Measurements from ENCODE around the gene SLC37A1. TPM values are rescaled to one million over a fixed set of nuclear protein-coding genes. Genes with fewer than 3 reads are reported as not detected.
A peak's percentile ranks its signal among the peaks of the same experiment; 100 is the strongest.

The SLC37A1 gene
- total and polyA plus RNA-seq, 2 donors from 2014 or later, result 3.4 to 21.8 TPM

DNA sequence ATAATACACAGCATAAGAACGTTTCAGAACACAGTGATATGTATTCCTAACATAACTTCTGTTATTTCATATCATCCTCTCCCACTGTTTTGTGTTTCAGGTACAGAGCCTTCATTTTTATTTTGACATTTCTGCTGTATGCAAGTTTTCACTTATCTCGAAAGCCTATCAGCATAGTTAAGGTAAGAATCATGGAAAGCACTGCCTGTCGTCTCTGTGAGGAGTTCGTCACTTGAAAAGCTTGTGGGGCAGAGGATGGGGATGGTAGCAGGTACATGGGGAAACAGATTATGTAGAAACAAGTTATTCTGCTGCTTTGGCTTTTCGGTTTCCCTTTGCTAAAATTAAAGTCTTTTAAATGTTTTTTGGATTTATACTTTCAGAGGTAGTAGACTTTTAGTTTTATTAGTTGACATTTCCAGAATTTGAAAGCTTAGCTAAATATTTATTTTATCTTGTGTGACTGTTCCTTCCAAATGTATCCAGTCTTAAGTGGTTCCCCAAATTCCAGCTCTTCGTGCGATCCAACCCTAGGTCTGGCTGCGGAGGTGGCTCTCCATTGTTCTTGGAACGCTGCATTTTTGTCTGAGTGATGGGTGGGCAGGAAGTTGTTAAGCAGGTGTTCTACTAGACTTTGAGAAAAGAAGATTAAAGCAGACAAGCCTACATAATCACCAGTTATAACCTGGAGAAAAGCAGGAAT lies 12.2 kb downstream of the SLC37A1 start:
- H3K4me1 ChIP-seq (ENCODE audit: control insufficient read depth in 2 of 3, insufficient read depth in 2 of 3, low read depth in 1 of 3, low read length in 3 of 3), result peaks cover 0 to 17% (median 15%) of the 10 kb centered on the region in 3 donors
- TF ChIP-seq, protein P1, sequence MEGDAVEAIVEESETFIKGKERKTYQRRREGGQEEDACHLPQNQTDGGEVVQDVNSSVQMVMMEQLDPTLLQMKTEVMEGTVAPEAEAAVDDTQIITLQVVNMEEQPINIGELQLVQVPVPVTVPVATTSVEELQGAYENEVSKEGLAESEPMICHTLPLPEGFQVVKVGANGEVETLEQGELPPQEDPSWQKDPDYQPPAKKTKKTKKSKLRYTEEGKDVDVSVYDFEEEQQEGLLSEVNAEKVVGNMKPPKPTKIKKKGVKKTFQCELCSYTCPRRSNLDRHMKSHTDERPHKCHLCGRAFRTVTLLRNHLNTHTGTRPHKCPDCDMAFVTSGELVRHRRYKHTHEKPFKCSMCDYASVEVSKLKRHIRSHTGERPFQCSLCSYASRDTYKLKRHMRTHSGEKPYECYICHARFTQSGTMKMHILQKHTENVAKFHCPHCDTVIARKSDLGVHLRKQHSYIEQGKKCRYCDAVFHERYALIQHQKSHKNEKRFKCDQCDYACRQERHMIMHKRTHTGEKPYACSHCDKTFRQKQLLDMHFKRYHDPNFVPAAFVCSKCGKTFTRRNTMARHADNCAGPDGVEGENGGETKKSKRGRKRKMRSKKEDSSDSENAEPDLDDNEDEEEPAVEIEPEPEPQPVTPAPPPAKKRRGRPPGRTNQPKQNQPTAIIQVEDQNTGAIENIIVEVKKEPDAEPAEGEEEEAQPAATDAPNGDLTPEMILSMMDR (IDR thresholded peaks at IDR 0.05; ENCODE audit: borderline replicate concordance, extremely low read depth, insufficient read depth), result no peak
- no peak overlapping the region for H3K4me3 ChIP-seq (ENCODE audit: low read length in 3 of 3)
- peak overlapping the region in 1 of 2 donors; percentile 13 for H3K27ac ChIP-seq (ENCODE audit: low read depth in 2 of 2, low read length in 2 of 2)
- peak in 1 of 5 donors; percentile 16 for DNase-seq
- no peak for FAIRE-seq
- intact Hi-C loops (cut with DNase I), result no loop called here
- no peaks in the 10 kb centered on the region for H3K27me3 ChIP-seq (ENCODE audit: control insufficient read depth, insufficient read depth, low read length)
- H3K36me3 ChIP-seq (ENCODE audit: control insufficient read depth in 2 of 3, insufficient read depth in 3 of 3, low read length in 3 of 3), result no peaks in the 10 kb centered on the region
- no peak overlapping the region for H3K9ac ChIP-seq (ENCODE audit: low read length in 3 of 3)
- H3K9me3 ChIP-seq (ENCODE audit: control insufficient read depth in 2 of 3, insufficient read depth in 1 of 3, low read length in 3 of 3), result no peaks in the 10 kb centered on the region

DNA sequence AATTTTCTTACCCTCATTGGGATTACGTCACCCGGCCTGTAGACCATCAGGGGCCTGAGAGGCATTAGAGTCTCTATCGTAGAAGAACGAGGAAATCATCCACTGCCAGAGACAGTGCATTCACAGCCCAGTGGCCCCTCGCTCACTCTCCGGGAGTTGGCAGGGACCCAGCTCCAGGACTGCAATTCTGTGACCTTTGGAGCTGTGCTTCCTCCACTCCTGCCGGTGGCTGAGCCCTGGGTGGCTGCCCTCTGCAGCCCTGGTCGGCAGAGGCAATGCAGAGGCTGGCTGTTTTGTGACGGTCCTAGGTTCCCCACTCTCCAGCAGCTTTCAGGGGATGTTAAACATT lies 12.7 kb downstream of the SLC37A1 start:
- intact Hi-C loops (cut with DNase I), result no loop called here
- H3K36me3 ChIP-seq (ENCODE audit: control insufficient read depth in 2 of 3, insufficient read depth in 3 of 3, low read length in 3 of 3), result no peaks in the 10 kb centered on the region
- H3K4me3 ChIP-seq (ENCODE audit: low read length in 3 of 3), result no peak overlapping the region
- peaks cover 0 to 17% (median 15%) of the 10 kb centered on the region in 3 donors for H3K4me1 ChIP-seq (ENCODE audit: control insufficient read depth in 2 of 3, insufficient read depth in 2 of 3, low read depth in 1 of 3, low read length in 3 of 3)
- TF ChIP-seq, protein P1 (IDR thresholded peaks at IDR 0.05; ENCODE audit: borderline replicate concordance, extremely low read depth, insufficient read depth), result no peak
- no peak overlapping the region for H3K9ac ChIP-seq (ENCODE audit: low read length in 3 of 3)
- H3K27ac ChIP-seq (ENCODE audit: low read depth in 2 of 2, low read length in 2 of 2), result peak overlapping the region in 1 of 2 donors; percentile 13
- H3K27me3 ChIP-seq (ENCODE audit: control insufficient read depth, insufficient read depth, low read length), result no peaks in the 10 kb centered on the region
- DNase-seq, result peak in 4 of 5 donors; percentile 44 to 77 (median 54)
- no peak for FAIRE-seq
- H3K9me3 ChIP-seq (ENCODE audit: control insufficient read depth in 2 of 3, insufficient read depth in 1 of 3, low read length in 3 of 3), result no peaks in the 10 kb centered on the region

DNA sequence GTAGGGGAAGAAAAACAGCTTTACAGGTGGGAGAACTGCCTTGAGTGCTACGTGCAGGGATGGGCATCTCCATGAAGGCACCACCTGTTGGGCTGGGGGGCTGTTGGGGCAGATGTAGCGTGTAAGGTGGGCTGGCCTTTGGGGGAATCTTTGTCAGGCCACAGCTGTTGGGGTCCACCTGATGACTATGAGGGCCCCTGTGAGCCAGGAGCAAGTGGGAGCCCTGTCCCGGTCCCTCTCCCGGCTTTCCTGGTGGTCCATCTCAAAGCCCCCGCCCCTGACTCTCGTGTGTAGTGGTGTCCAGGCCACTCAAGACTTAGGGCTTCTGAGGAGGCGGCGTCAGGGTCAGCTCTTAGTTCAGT lies 13.5 kb downstream of the SLC37A1 start:
- Histone ChIP-seq H3K27me3 (ENCODE audit: control insufficient read depth, insufficient read depth, low read length) (no peaks in the 10 kb centered on the region), H3K27ac (ENCODE audit: low read depth in 2 of 2, low read length in 2 of 2) (peak overlapping the region in 1 of 2 donors; percentile 78), H3K9ac (ENCODE audit: low read length in 3 of 3) (no peak overlapping the region), H3K9me3 (ENCODE audit: control insufficient read depth in 2 of 3, insufficient read depth in 1 of 3, low read length in 3 of 3) (no peaks in the 10 kb centered on the region), H3K4me1 (ENCODE audit: control insufficient read depth in 2 of 3, insufficient read depth in 2 of 3, low read depth in 1 of 3, low read length in 3 of 3) (peaks cover 0 to 17% (median 15%) of the 10 kb centered on the region in 3 donors), H3K4me3 (ENCODE audit: low read length in 3 of 3) (no peak overlapping the region), H3K36me3 (ENCODE audit: control insufficient read depth in 2 of 3, insufficient read depth in 3 of 3, low read length in 3 of 3) (no peaks in the 10 kb centered on the region)
- DNase-seq (peak in 2 of 5 donors; percentile 33 to 63), FAIRE-seq (no peak)
- TF ChIP-seq, protein P1 (IDR thresholded peaks at IDR 0.05; ENCODE audit: borderline replicate concordance, extremely low read depth, insufficient read depth), result no peak
- intact Hi-C loops (cut with DNase I), result no loop called here

Measured in kidney (tissue), 14 donors.